GM18867 (cell line): Measurements from ENCODE around the gene STXBP1.
"Not testable (repeated sequence)": the region's sequence is repeated elsewhere in the genome, so short reads cannot be mapped to it uniquely, and the experiment has no call there.

Source experiments
- ATAC-seq: cut with Tn5 transposase; IDR thresholded peaks from one replicate; pipeline ENCODE4 v1.9.1; 2021; ENCODE audit warnings: mild to moderate bottlenecking, moderate library complexity; ENCODE audit not compliant: unreplicated experiment

The STXBP1 gene

DNA sequence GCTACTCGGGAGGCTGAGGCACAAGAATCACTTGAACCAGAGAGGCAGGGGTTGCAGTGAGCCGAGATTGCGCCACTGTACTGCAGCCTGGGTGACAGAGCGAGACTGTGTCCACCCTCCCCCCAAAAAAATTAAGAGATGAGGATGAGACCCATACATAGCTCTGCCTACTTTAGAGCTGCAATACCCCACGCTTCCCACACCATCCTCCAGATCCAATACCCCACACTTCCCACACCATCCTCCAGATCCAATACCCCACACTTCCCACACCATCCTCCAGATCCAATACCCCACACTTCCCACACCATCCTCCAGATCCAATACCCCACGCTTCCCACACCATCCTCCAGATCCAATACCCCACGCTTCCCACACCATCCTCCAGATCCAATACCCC is 34.9 kb upstream of the STXBP1 start:
- not testable (repeated sequence) for ATAC-seq

DNA sequence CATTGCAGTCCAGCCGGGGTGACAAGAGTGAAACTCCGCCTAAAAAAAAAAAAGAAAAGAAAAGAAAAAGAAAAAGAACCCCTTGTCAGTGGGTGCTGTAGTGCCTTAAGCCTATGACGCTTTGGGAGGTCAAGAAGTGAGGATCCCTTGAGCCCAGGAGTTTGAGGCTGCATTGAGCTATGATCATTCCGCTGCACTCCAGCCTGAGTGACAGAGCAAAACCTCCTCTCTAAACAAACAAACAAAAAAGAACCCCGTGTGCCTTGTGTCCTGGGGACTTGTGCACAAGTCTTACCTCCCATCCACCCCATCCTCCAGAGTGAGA is 33.5 kb upstream of the STXBP1 start:
- ATAC-seq = no peak

DNA sequence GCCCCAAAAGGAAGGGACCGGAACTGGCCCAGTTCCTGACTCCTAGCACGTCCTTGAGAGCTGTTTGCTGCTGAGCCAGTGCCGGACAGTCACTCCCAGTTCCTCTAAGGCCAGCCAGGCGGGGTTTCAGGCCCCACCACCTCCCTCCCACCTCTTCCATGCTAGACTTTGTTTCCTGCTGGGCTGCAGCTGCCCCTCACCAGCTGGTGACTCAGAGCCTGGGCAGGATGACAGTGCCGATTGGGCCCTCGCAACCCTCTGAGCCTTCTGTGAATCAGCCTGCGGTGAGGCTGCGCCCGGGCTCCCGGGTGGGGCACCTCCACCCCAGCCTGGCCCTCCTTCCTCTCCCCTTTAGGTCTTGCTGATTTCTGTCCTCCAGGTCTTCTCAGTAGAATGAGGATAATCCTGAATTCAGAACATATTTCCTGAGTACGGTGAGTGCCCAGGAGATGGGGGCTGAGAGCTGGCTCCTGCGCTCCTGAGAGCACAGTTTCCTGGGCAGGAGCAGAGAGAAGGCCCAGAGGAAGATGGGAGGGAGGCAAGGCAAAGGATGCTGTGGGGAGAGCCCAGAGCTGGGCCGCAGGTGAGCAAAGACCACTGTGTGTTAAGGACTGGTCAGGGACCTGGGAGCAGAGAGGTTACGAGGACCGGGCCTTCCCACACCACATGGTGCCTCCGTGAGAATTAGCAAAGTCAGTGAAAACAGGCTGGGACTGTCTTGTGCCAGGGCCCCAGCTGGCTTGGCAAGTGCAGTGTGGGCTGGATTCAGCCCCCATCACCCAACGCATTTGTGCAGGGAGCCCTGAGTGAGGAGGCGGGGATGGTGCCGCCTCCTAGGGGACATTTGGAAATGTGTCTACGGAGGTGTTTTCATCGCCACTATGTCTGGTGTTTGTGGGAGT is 32.9 kb upstream of the STXBP1 start:
- no peak for ATAC-seq

DNA sequence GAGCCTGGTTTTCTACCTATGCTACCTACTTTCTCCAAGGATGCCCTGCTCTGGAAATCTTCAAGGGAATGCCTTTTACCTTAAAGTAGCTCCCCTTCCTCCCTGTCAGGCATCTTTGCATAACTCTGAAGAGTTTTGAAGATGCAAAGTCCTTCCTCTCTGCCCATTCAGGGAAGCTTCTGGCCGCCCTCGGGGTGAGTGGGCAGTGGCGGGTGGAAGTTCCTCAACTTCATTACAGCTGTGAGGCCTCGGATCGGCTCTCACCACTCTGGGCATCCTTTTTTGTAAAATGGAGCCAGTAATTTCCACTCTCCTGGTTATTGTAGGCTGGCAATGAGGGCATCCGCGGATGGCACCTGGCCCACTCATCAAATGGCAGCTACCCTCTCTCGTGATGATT is 31.7 kb upstream of the STXBP1 start:
- no peak for ATAC-seq

DNA sequence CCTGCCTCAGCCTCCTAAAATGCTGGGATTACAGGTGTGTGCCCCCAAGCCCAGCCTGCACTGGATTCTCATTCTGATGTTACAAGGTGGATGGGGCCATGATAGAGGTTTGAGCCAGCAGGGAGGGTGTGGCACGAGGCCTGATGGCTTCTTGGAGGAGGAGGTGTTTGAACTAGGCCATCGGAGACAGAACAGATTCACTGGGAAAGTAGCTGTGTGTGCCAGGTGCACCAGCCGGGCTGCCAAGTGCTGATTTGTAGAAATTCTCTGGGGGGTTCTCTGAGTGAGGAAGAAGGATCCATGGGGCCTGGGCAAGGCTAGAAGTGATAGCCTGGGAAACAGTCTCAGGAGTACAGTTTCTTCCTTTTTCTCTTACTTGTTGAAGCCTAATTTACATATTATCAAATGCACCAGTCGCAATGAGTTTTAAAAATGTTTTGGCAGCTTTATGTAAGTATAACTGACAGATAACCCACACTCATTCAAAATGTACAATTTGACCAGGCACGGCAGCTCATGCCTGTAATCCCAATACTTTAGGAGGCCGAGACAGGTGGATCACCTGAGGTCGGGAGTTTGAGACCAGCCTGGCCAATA is 31.1 kb upstream of the STXBP1 start:
- ATAC-seq = no peak

DNA sequence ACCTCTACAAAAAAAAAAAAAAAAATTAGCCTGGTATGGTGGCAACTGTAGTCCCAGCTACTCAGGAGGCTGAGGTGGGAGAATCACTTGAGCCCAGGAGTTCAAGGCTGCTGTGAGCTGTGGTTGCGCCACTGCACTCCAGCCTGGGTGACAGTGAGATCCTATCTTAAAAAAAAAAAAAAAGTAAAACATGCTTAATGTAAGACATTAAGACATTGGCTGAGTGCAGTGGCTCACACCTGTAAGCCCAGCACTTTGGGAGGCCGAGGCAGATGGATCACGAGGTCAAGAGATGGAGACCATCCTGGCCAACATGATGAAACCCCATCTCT is 27.6 kb upstream of the STXBP1 start:
- ATAC-seq = not testable (repeated sequence)

DNA sequence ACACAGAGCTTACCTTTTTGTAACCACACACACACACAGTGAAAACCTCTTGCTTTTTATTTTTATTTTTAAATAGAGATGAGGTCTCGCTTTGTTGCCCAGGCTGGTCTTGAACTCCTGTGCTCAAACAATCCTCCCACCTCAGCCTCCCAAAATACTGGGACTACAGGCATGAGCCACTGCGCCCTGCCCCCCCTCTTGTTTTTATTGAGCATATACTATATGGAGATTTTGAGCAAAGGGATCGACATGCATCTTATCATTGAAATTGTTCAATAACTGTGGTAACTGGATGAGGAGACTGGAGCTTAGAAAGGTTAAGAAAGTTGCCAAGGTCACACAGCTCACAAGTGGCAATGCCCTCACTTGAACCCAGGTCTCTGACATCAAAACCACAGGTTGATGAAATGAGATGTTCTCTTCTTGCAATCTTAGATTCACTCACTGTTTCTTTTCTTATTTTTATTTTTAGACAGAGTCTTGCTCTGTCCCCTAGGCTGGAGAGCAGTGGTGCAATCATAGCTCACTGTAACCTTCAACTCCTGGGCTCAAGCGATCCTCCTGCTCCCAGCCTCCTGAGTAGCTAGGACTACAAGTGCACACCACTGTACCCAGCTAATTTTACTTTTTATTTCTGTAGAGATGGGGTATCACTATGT is 26.8 kb upstream of the STXBP1 start:
- no peak for ATAC-seq

DNA sequence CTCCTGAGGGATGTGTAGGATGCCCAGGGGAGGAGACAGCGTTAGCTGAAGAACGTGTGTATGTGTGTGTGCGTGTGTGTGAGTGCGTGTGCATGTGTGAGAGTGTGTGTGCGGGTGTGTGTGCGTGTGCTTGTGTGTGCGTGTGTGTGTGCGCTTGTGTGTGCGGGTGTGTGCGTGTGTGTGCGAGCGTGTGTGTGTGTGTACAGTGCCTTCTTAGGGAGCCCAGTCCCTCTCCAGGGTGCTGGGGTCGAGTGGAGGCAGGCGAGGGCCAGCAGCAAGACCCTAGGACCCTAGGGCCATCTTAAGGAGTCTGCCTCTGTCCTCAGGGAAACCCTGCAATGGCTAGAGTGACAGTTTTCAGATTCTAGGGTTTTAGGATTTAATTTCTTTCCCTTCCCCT is 26.0 kb upstream of the STXBP1 start:
- no peak for ATAC-seq

DNA sequence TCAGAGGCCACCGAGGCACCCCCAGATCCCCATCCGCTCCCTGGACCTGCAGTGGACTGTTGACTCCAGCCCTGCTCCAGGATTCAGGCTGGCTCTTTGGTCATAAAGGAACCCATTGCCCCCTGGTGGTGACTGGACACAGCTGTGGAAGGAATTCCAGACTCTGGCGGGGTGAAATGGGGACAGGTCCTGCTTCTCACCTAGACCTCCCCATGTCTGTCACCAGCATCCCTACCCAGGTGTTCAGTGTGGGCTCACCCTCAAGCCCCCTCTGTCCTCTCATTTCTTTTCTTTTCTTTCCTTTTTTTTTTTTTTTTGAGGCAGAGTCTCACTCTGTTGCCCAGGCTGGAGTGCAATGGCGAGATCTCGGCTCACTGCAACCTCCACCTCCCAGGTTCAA is 25.5 kb upstream of the STXBP1 start:
- no peak for ATAC-seq

DNA sequence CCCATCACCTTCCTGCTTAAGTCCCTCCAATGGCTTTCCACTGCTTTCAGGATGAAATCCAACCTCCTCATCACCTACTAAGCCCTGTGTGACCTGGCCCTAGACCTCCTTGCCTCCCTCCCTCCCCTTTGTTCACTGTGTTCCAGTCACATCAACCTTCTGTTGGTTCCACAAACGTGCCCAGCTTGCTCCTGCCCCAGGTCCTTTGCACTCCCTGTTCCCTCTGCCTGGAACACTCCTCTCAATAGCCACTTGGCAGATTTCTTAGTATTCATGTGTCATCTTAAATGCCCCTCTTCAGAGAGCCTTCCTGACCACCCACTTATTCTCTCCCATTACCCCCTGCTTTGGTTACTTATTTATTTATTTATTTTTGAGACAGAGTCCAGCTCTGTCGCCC is 24.1 kb upstream of the STXBP1 start:
- no peak for ATAC-seq

DNA sequence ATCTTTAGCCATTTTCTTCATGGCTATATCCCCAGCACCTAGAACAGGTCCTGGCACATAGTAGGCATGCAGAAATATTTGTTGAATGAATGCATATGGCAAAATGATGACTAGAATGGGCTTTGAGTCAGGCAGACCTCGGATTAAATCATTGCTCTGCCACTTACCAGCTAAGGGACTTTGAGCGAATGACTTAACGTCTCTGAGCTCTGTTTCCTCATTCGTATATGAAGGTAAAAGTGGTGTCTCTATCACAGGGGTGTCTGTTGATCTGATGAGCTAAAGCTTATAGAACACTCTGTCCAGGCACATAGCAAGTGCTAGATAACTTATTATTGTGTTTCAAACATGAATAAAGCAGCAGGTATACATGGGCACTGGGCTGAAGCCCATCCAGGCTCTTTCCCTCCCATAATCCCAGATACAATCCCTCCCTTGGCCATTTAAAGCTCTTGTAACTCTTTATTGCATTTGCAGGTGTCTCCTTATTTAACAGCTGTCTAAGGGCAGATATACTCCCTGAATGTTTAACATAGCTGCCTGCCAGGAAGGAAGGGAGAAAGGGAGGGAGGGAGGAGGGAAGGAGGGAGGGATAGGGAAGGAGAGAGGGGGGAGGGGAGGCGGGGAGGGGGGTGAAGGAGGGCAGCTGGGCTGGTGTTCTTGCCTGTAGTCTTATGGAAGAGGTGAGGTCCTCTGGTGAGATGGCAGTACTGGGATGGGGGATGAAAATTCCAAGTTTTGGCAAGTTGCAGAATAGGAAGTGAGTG is 23.2 kb upstream of the STXBP1 start:
- no peak for ATAC-seq

DNA sequence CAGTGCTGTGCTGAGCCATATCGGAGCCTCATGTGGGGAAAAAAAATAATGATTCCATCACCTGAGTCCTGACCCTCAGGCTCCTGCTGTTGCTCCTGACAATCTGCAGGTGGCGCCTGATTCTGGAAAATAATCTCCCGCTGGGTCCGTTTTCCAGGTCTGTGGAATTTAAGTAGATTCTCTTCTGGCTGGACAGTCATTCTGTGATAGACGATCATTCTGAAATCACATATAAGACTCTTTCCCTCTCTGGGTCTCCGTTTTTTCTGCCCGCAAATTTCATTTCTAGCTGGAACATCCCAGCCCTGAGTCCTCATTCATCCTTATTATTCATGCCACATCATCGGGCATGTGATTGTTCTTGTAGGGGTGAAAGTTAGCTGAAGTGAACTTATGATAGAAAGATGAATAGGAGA is 22.1 kb upstream of the STXBP1 start:
- ATAC-seq = no peak

DNA sequence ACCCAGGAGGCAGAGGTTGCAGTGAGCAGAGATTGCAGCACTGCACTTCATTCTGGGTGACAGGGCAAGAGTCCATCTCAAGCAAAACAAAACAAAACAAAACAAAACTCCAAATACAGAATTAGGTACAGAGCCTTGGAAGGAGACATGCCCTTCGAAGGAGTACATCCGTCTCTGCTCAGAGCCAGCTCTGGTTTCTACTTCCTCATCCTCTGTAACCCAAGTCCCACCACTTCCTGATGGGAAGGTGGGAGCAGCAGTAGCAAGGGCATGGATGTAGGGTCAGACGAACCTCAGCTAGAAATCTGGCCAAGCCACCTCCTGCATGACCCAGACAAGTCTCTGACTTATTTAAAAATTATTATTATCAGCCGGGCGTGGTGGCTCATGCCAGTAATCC is 16.5 kb upstream of the STXBP1 start:
- ATAC-seq = no peak

DNA sequence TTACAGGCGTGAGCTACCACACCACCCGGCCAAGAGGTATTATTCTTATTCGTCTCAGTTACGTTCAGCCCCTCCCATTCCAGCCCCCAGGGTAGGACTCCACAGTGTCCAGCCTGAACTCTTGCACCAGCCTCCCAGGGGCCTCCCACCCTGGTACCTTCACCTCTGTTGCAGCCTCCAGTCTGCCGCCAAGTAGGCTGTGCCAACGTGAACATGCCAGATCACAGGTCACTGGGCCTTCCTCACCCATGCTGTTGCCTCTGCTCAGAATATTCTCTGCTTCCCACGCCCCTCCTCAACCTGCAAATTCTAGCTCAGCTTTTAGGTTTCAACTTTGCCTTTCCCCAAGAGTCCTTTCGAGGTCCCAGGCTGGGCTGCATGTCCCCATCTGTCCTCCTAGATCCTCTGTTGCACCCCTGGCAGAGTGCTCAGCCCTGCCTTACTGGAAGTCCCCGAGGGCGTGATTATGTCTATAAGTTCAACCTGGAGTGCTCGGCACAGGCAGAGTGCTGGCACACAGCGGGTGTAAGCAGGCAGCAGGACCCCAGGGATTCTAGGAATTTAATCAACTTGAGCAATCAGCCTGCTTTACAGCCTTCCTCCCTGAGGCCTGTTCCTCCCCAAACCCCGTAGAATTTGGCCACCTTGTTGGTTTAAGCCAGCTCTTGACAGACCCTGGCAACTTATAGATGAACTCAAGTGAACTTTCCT is 13.1 kb upstream of the STXBP1 start:
- no peak for ATAC-seq

DNA sequence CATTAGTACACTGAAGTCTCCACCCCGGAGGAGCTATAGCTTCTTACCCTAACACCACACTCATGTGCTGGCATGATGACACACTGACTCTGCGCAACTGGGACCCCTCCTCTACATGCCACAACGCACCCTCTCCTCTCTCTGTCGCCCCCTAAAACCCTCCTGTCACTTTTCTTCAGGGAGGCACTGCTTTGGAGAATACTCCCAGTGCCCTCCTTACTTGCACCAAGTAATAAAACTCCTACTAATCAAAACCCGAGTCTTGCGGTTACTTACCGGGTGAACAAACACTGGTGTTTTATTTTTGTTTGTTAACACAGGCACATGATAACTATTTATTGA is 12.6 kb upstream of the STXBP1 start:
- no peak for ATAC-seq

DNA sequence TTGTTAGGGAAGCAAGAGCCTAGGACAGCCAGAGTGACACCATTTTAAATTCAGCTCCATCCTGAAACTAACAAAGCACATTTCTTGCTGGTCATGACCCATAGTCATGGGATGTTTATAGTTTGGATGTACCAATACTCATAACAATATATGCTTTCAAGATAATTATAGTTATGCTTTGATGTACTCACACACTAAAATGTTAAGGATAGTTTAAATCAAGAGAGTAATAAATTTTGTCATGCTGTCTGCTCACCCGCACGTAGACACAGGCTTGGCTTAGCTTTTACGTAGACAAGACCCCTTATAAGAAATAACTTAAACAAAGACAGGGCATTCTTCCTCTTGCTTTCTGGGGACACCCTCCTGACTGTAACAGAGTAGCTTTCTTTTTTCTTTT is 8.9 kb upstream of the STXBP1 start:
- no peak for ATAC-seq

DNA sequence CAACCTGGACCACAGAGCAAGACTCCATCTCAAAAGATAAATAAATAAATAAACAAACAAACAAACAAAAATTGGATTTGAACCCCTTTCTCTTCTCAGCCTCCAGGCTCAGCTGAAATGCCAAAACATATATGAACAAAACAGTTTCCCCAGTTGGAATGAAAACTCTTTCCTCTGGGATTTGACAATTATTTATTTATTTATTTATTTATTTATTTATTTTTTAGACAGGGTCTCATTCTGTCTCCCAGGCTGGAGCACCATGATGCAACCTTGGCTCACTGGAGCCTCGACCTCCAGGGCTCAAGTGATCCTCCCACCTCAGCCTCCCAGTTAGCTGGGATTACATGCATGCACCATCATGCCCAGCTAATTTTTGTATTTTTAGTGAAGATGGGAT is 6.0 kb upstream of the STXBP1 start:
- no peak for ATAC-seq

DNA sequence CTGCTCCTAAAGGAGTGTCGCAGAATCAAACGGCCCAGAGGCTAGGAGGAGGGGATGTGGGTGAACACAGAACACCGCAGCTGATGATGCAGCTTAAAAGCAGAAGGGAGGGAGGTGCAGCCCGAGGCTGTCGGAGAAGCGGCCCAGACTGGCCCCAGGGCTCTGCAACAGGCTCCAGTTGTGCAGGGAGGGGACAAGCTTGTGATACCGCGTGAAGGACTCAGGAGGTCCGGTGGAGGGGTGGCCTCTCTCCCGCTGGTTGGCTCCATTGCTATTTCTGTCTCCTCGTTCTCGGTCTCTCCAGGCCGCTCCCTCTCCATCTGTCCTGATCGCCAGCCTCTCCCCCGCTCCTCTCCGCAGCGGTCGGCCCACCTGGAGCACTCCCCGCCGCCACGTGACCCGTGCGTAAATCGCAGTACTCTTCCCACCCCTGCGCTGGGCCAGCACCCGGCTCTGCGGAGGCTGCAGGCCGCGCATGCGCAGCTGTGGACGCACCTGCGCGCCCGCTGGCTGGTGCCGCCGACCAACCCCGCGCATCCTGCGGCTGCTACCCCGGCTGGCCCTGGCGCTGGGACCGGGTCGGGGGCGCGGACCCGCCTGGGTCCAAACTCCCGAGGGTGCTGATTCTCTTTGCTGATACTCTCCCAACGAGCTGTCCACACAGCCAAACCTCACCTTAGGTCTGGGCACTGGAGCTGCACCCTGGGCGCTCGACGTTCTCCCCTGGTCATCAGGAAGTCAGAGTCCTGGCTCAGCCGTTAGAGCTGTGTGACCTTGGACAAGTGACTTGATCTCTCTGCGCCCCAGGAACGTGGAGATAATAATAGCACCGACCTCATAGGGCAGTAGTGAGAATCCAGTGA is 3.7 kb upstream of the STXBP1 start:
- no peak for ATAC-seq

DNA sequence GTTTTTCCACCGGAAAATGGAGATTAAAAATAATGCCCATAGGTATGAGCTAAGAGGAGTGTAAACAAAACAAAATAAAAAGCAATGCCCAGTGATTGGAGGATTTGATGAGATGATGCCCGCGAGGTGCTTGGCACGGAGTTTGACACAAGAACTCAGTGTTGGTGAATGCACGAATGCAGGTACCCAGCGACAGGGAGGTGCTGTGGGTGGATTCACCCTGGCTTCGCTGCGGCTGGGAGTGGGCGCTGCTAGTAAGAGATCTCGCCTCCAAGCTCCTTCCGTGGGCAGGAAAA is 526 bp upstream of the STXBP1 start:
- no peak for ATAC-seq

DNA sequence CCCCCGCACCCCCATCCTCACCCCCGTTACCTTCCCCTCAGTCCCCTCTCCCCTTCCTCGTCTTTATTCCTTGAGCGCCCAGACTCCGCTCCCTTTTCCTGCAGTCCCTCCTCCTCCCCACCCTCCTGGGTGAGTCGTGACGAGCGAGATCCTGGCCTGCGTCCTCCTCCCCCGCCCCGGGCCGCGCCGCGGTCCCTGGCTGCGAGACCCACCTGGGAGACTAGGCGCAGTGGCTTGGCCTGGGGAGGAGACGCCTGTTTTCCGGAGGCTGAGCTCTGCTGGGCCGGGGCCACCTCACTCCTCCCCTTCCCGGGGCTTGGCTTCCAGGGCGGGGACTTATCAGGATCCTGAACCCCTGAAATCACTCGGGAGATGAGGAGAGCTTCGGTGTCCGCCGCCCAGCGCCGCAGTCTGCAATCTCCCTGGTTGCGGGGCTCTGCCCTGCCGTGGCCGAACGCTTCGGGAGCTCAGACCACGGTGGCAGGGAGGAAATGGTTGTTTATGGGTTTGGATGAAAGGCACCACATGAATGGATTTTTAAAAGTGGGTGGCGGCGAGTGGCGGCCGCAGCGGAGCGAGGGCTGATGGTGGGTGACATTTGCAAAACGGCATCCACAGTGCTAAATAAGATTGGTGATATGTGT is 984 bp downstream of the STXBP1 start:
- ATAC-seq = no peak
